Osteoblast (primary cell): Measurements from ENCODE around the gene KCNK5. TPM values are rescaled to one million over a fixed set of nuclear protein-coding genes. Genes with fewer than 3 reads are reported as not detected.

Experiments
- DNase-seq: peaks from one replicate; pipeline ENCODE4 v3.0.0; 2011; ENCODE audit warnings: low spot score, mixed read lengths; ENCODE audit not compliant: insufficient read length; ENCODE audit errors: missing footprints
- H2AFZ ChIP-seq: 2 replicates; pipeline ENCODE4 v1.6.0; 2011; ENCODE audit warnings: mild to moderate bottlenecking, low read length
- H3K27ac ChIP-seq: 2 replicates; pipeline ENCODE4 v1.5.1; 2011; ENCODE audit warnings: mild to moderate bottlenecking, low read depth, low read length, moderate library complexity
- H3K27me3 ChIP-seq: 2 replicates; pipeline ENCODE4 v1.6.0; 2012; ENCODE audit warnings: mild to moderate bottlenecking, control low read depth, inconsistent platforms, low read length, moderate library complexity; ENCODE audit not compliant: insufficient read depth
- H3K36me3 ChIP-seq: 2 replicates; pipeline ENCODE4 v1.5.1; 2011; ENCODE audit warnings: mild to moderate bottlenecking, low read length, control low read depth, moderate library complexity; ENCODE audit not compliant: insufficient read depth
- H3K4me1 ChIP-seq: 2 replicates; pipeline ENCODE4 v1.5.1; 2011; ENCODE audit warnings: mild to moderate bottlenecking, low read length, control low read depth, moderate library complexity; ENCODE audit not compliant: insufficient read depth
- H3K4me2 ChIP-seq: 2 replicates; pipeline ENCODE4 v1.6.0; 2011; ENCODE audit warnings: mild to moderate bottlenecking, low read length; ENCODE audit not compliant: insufficient read depth
- H3K4me3 ChIP-seq: fragments of 200-600 bp; sonication (generic); 3 replicates; pipeline ENCODE4 v1.5.1; 2012; ENCODE audit warnings: mild to moderate bottlenecking, low read length, inconsistent platforms; ENCODE audit not compliant: insufficient read depth
- H3K79me2 ChIP-seq: 2 replicates; pipeline ENCODE4 v1.6.0; 2012; ENCODE audit warnings: mild to moderate bottlenecking, low read length, control low read depth, inconsistent platforms; ENCODE audit not compliant: insufficient read depth
- H3K9me3 ChIP-seq: 2 replicates; pipeline ENCODE4 v1.5.1; 2011; ENCODE audit warnings: low read depth, low read length, control low read depth
- H4K20me1 ChIP-seq: 2 replicates; pipeline ENCODE4 v1.6.0; 2012; ENCODE audit warnings: mild to moderate bottlenecking, low read length, control low read depth; ENCODE audit not compliant: insufficient read depth
- CTCF ChIP-seq: IDR thresholded peaks from 2 replicates; pipeline ENCODE4 v1.5.1; 2011; ENCODE audit warnings: mild to moderate bottlenecking, low read depth, low read length, moderate library complexity; ENCODE audit errors: extremely low read depth
- total RNA-seq: library from RNA; depleted of rRNA; stranded (reverse); fragments of >200 nt; gene quantifications from 2 replicates; pipeline ENCODE4 v1.2.3, GENCODE V29; 2012

KCNK5 gene
- total RNA-seq, 1 donor, result not detected

- TF ChIP-seq CTCF, result no peak
- H3K9me3 ChIP-seq, result no peaks in the 10 kb centered on the region
- no peaks in the 10 kb centered on the region for H3K36me3 ChIP-seq
- no peaks in the 10 kb centered on the region for H3K4me1 ChIP-seq
- DNase-seq, result no peak
- H3K27ac ChIP-seq, result no peak overlapping the region
- no peak overlapping the region for H3K4me2 ChIP-seq
- H3K27me3 ChIP-seq, result no peaks in the 10 kb centered on the region
- no peak overlapping the region for H3K4me3 ChIP-seq
- H4K20me1 ChIP-seq, result no peaks in the 10 kb centered on the region
- H2AFZ ChIP-seq, result no peak overlapping the region
- no peaks in the 10 kb centered on the region for H3K79me2 ChIP-seq
Observed at GRCh38 chr6:39151211-39151610, 78.1 kb downstream of the KCNK5 start.

- DNase-seq, result no peak
- Histone ChIP-seq H3K27ac (no peak overlapping the region), H3K4me2 (no peak overlapping the region), H3K27me3 (no peaks in the 10 kb centered on the region), H3K9me3 (no peaks in the 10 kb centered on the region), H3K4me1 (no peaks in the 10 kb centered on the region), H3K79me2 (no peaks in the 10 kb centered on the region), H3K4me3 (no peak overlapping the region), H2AFZ (no peak overlapping the region), H4K20me1 (no peaks in the 10 kb centered on the region), H3K36me3 (no peaks in the 10 kb centered on the region)
- no peak for TF ChIP-seq CTCF
Observed at GRCh38 chr6:39144481-39145173, 84.6 kb downstream of the KCNK5 start.

GRCh38 chr6:39143238-39143930 is 85.9 kb downstream of the KCNK5 start:
- DNase-seq, result no peak
- H3K27me3 ChIP-seq, result no peaks in the 10 kb centered on the region
- no peak overlapping the region for H2AFZ ChIP-seq
- H3K36me3 ChIP-seq, result no peaks in the 10 kb centered on the region
- H3K4me1 ChIP-seq, result no peaks in the 10 kb centered on the region
- H3K4me3 ChIP-seq, result no peak overlapping the region
- TF ChIP-seq CTCF, result no peak
- no peaks in the 10 kb centered on the region for H4K20me1 ChIP-seq
- H3K79me2 ChIP-seq, result no peaks in the 10 kb centered on the region
- H3K4me2 ChIP-seq, result no peak overlapping the region
- H3K27ac ChIP-seq, result no peak overlapping the region
- H3K9me3 ChIP-seq, result no peaks in the 10 kb centered on the region

- H3K36me3 ChIP-seq, result no peaks in the 10 kb centered on the region
- H3K4me2 ChIP-seq, result no peak overlapping the region
- H3K4me3 ChIP-seq, result no peak overlapping the region
- H3K27me3 ChIP-seq, result no peaks in the 10 kb centered on the region
- no peak for TF ChIP-seq CTCF
- H3K79me2 ChIP-seq, result no peaks in the 10 kb centered on the region
- H3K4me1 ChIP-seq, result no peaks in the 10 kb centered on the region
- DNase-seq, result no peak
- H4K20me1 ChIP-seq, result no peaks in the 10 kb centered on the region
- H2AFZ ChIP-seq, result no peak overlapping the region
- H3K9me3 ChIP-seq, result no peaks in the 10 kb centered on the region
- no peak overlapping the region for H3K27ac ChIP-seq
Observed at GRCh38 chr6:39140556-39141167, 88.6 kb downstream of the KCNK5 start.
